ENCODE results near the gene PPP2R2C.

DNA sequence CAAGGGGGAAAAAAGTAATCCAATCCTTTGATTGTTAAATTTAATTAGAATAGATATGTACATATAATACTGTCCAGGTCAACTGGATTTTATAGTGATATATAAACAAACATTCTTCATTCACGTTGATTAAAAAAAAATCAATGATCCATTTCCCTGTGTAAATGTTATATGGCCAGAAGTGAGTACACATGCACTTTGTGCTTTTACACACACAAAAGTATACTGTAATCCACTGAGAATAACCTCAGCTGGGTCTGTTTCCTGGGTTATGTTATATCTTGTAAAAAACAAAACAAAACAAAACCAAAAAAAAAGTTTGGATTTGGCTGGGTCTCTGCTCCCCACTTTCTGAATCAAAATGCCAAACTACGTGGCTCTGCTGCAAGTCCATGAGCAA lies 151.1 kb downstream of the PPP2R2C start:
- TF ChIP-seq, protein P1, sequence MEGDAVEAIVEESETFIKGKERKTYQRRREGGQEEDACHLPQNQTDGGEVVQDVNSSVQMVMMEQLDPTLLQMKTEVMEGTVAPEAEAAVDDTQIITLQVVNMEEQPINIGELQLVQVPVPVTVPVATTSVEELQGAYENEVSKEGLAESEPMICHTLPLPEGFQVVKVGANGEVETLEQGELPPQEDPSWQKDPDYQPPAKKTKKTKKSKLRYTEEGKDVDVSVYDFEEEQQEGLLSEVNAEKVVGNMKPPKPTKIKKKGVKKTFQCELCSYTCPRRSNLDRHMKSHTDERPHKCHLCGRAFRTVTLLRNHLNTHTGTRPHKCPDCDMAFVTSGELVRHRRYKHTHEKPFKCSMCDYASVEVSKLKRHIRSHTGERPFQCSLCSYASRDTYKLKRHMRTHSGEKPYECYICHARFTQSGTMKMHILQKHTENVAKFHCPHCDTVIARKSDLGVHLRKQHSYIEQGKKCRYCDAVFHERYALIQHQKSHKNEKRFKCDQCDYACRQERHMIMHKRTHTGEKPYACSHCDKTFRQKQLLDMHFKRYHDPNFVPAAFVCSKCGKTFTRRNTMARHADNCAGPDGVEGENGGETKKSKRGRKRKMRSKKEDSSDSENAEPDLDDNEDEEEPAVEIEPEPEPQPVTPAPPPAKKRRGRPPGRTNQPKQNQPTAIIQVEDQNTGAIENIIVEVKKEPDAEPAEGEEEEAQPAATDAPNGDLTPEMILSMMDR (IDR thresholded peaks at IDR 0.05; ENCODE audit: borderline replicate concordance, extremely low read depth, low read length, poor library complexity, severe bottlenecking): no peak
- TF ChIP-seq EZH2 (IDR thresholded peaks at IDR 0.05; ENCODE audit: borderline replicate concordance, low read depth, low read length, severe bottlenecking): no peak
